Liver (tissue), 9 donors: Measurements from ENCODE around the gene GATD1. TPM values are rescaled to one million over a fixed set of nuclear protein-coding genes. Genes with fewer than 3 reads are reported as not detected.

Experiments used
- DNase-seq: peaks from one replicate; pipeline ENCODE4 v3.0.0-alpha.2; 2017; ENCODE audit warnings: low spot score
- H3K27ac ChIP-seq, 2 donors: one replicate each; pipeline ENCODE4 v1.7.0; 2013; ENCODE audit warnings: inconsistent platforms in 2 of 2, low read length in 2 of 2, control low read depth in 1 of 2, low read depth in 1 of 2, mild to moderate bottlenecking in 1 of 2
- H3K27me3 ChIP-seq, 4 donors: one replicate each; pipeline versions ENCODE4 v1.6.1 to v1.7.0; 2013; ENCODE audit warnings: low read length in 3 of 4, inconsistent platforms in 1 of 4, mild to moderate bottlenecking in 1 of 4, moderate library complexity in 1 of 4; ENCODE audit not compliant: control insufficient read depth in 4 of 4, insufficient read depth in 4 of 4
- H3K36me3 ChIP-seq, 4 donors: one replicate each; pipeline versions ENCODE4 v1.6.1 to v1.7.0; 2013; ENCODE audit warnings: low read length in 3 of 4, mild to moderate bottlenecking in 3 of 4, low read depth in 1 of 4, moderate library complexity in 1 of 4; ENCODE audit not compliant: control insufficient read depth in 4 of 4, insufficient read depth in 3 of 4
- H3K4me1 ChIP-seq, 4 donors: one replicate each; pipeline versions ENCODE4 v1.6.1 to v1.7.0; 2013; ENCODE audit warnings: low read length in 3 of 4, mild to moderate bottlenecking in 3 of 4, moderate library complexity in 1 of 4; ENCODE audit not compliant: control insufficient read depth in 4 of 4, insufficient read depth in 4 of 4
- H3K4me3 ChIP-seq, 3 donors: one replicate each; pipeline versions ENCODE4 v1.6.1 to v1.7.0; 2013; ENCODE audit warnings: low read length in 3 of 3, control low read depth in 1 of 3, low read depth in 1 of 3, mild to moderate bottlenecking in 1 of 3
- H3K9ac ChIP-seq, 2 donors: one replicate each; pipeline ENCODE4 v1.7.0; 2013; ENCODE audit warnings: low read length in 2 of 2, mild to moderate bottlenecking in 2 of 2, moderate library complexity in 2 of 2, control low read depth in 1 of 2, low read depth in 1 of 2
- H3K9me3 ChIP-seq, 4 donors: one replicate each; pipeline versions ENCODE4 v1.6.1 to v1.7.0; 2013; ENCODE audit warnings: low read length in 3 of 4; ENCODE audit not compliant: control insufficient read depth in 4 of 4
- ATF3 ChIP-seq: IDR thresholded peaks from 2 replicates; pipeline ENCODE4 v1.6.1; 2016; ENCODE audit warnings: antibody characterized with exemption
- EGR1 ChIP-seq, 2 donors: IDR thresholded peaks; 2 replicates each; pipeline ENCODE4 v1.6.1; 2016 to 2018; ENCODE audit warnings: antibody characterized with exemption in 2 of 2, low read depth in 2 of 2
- FOXA1 ChIP-seq: IDR thresholded peaks from 2 replicates; pipeline ENCODE4 v1.6.1; 2016; ENCODE audit warnings: antibody characterized with exemption
- FOXA2 ChIP-seq: IDR thresholded peaks from 2 replicates; pipeline ENCODE4 v1.6.1; 2016; ENCODE audit warnings: antibody characterized with exemption
- GABPA ChIP-seq, 2 donors: IDR thresholded peaks in 1 of 2; conservative IDR thresholded peaks in 1 of 2; 2 replicates each; pipeline ENCODE4 v1.6.1; 2016; ENCODE audit warnings: antibody characterized with exemption in 2 of 2, mild to moderate bottlenecking in 1 of 2, moderate library complexity in 1 of 2
- HNF4A ChIP-seq, 2 donors: conservative IDR thresholded peaks; 2 replicates each; pipeline ENCODE4 v1.6.1; 2016; ENCODE audit warnings: antibody characterized with exemption in 2 of 2, mild to moderate bottlenecking in 2 of 2
- HNF4G ChIP-seq: IDR thresholded peaks from 2 replicates; pipeline ENCODE4 v1.6.1; 2016; ENCODE audit warnings: antibody characterized with exemption
- JUND ChIP-seq, 2 donors: IDR thresholded peaks; 2 replicates each; pipeline ENCODE4 v1.6.1; 2016; ENCODE audit warnings: antibody characterized with exemption in 2 of 2
- MAX ChIP-seq: IDR thresholded peaks from 2 replicates; pipeline ENCODE4 v1.6.1; 2016; ENCODE audit warnings: antibody characterized with exemption
- NR2F2 ChIP-seq: IDR thresholded peaks from 2 replicates; pipeline ENCODE4 v1.6.1; 2016; ENCODE audit warnings: antibody characterized with exemption
- RAD21 ChIP-seq, 2 donors: IDR thresholded peaks; 2 replicates each; pipeline ENCODE4 v1.6.1; 2016; ENCODE audit warnings: antibody characterized with exemption in 2 of 2, mild to moderate bottlenecking in 2 of 2
- REST ChIP-seq: IDR thresholded peaks from 2 replicates; pipeline ENCODE4 v1.6.1; 2016; ENCODE audit warnings: antibody characterized with exemption, mild to moderate bottlenecking
- SP1 ChIP-seq: IDR thresholded peaks from 2 replicates; pipeline ENCODE4 v1.6.1; 2018; ENCODE audit warnings: antibody characterized with exemption, mild to moderate bottlenecking
- TAF1 ChIP-seq: conservative IDR thresholded peaks from 2 replicates; pipeline ENCODE4 v1.6.1; 2016; ENCODE audit warnings: antibody characterized with exemption, mild to moderate bottlenecking
- YY1 ChIP-seq: IDR thresholded peaks from 2 replicates; pipeline ENCODE4 v1.6.1; 2016; ENCODE audit warnings: antibody characterized with exemption, mild to moderate bottlenecking
- ZBTB33 ChIP-seq: IDR thresholded peaks from 2 replicates; pipeline ENCODE4 v1.6.1; 2016; ENCODE audit warnings: antibody characterized with exemption
- WGBS: extraction: QIAGEN DNeasy Blood & Tissue Kit; methylation state at CpG from one replicate; pipeline ENCODE4 v1.1.7; 2013; 5-methylcytosine and 5-hydroxymethylcytosine counted together
- polyA plus RNA-seq, 2 donors: library from polyadenylated mRNA; stranded (reverse) in 1 of 2; unstranded in 1 of 2; fragments of 200-250 nt in 1 of 2; fragments of >200 nt in 1 of 2; fragmentation: Nextera tagmentation in 1 of 2; extraction: Ambion mirVana in 1 of 2; gene quantifications; one replicate each; pipeline versions ENCODE4 v1.2.1 to v1.2.3, GENCODE V29; 2013 to 2015
- total RNA-seq, 2 donors: library from RNA; depleted of rRNA; stranded (reverse); fragments of >200 nt; gene quantifications; one replicate each; pipeline ENCODE4 v1.2.3, GENCODE V29; 2014
- TF ChIP-seq, protein P1 (sequence below): fragments of 150-350 bp; IDR thresholded peaks from 2 replicates; pipeline ENCODE4 v1.5.1; 2017; ENCODE audit warnings: improper control_type of control experiment, low read depth, low read length; ENCODE audit not compliant: missing input control
- donor health status: healthy.
- donor health status: healthy.
- donor health status: healthy.
- donor health status: healthy.
- donor health status: healthy.

GATD1 gene
- total and polyA plus RNA-seq, 4 donors: 22.7 to 37.2 (median 24.6) TPM

DNA sequence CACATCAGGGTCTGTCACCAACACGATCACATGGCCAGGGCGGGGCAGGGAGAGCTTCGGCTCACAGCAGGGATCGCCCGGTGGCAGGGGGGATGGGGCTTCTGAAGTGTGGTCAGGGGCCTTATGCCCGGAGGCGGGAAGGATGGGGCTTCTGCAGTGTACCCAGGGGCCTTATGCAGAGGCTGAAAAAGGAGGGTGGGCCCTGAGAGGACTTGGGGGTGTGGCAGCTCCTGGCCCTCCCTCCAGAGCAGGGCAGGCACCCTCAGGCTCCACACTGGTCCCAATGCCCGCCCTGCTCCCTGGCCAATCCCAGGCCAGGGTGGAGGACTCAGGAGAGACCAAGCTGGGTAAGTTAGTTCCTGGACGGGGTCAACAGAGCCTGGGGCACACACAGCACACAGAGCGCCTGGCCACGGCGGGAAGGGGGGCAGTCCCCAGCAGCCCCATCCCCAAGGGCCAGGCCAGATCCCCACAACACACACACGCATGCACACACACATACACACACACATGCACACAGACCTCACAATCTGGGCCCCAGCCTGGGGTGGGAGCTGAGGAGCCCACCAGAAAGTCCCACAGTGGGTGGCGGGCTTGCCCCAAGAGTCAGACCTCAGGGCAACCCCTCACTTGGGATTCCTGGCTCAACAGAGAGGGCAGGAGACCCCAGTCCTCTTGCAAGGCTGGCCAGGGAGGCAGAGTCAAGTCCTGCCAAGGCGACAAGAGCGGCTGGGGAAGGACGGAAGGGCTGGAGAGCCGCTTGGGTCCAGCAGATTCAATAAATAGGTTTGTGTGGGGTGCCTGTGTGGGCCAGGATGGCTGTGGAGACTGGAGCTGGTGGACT, 13.7 kb upstream of the GATD1 start:
- DNase-seq: no peak
- WGBS: 70% methylated on average over 18 of the region's 18 CpGs
- Histone ChIP-seq H3K27ac (no peak overlapping the region), H3K9me3 (no peaks in the 10 kb centered on the region), H3K36me3 (peaks cover 0 to 11% (median 6%) of the 10 kb centered on the region in 4 donors), H3K4me1 (peaks cover 4 to 24% (median 13%) of the 10 kb centered on the region in 4 donors), H3K4me3 (no peak overlapping the region), H3K27me3 (no peaks in the 10 kb centered on the region), H3K9ac (no peak overlapping the region)
- TF ChIP-seq, protein P1, sequence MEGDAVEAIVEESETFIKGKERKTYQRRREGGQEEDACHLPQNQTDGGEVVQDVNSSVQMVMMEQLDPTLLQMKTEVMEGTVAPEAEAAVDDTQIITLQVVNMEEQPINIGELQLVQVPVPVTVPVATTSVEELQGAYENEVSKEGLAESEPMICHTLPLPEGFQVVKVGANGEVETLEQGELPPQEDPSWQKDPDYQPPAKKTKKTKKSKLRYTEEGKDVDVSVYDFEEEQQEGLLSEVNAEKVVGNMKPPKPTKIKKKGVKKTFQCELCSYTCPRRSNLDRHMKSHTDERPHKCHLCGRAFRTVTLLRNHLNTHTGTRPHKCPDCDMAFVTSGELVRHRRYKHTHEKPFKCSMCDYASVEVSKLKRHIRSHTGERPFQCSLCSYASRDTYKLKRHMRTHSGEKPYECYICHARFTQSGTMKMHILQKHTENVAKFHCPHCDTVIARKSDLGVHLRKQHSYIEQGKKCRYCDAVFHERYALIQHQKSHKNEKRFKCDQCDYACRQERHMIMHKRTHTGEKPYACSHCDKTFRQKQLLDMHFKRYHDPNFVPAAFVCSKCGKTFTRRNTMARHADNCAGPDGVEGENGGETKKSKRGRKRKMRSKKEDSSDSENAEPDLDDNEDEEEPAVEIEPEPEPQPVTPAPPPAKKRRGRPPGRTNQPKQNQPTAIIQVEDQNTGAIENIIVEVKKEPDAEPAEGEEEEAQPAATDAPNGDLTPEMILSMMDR: no peak
- TF ChIP-seq FOXA2 (no peak), HNF4G (no peak), EGR1 (IDR thresholded peaks at IDR 0.05; ENCODE audit: low read depth in 2 of 2) (no peak), SP1 (no peak), ATF3 (no peak), YY1 (no peak), RAD21 (IDR thresholded peaks at IDR 0.05) (no peak), REST (no peak), JUND (IDR thresholded peaks at IDR 0.05) (no peak), MAX (no peak)

- Histone ChIP-seq H3K9ac (no peak within 1 kb of the TSS), H3K27me3 (no peaks in the 10 kb centered on the region), H3K4me1 (peaks cover 2 to 16% (median 10%) of the 10 kb centered on the region in 4 donors), H3K27ac (no peak within 1 kb of the TSS), H3K4me3 (no peak within 1 kb of the TSS), H3K9me3 (no peaks in the 10 kb centered on the region), H3K36me3 (peaks cover 0 to 11% (median 6%) of the 10 kb centered on the region in 4 donors)
- no peak for DNase-seq
- WGBS: 8% methylated on average over 44 of the region's 44 CpGs
- TF ChIP-seq FOXA1 (no peak), GABPA (IDR thresholded peaks at IDR 0.05 in 1 of 2, conservative IDR thresholded peaks at IDR 0.05 in 1 of 2) (no peak), YY1 (no peak), NR2F2 (no peak), ZBTB33 (no peak), HNF4A (conservative IDR thresholded peaks at IDR 0.05) (no peak), JUND (IDR thresholded peaks at IDR 0.05) (no peak), TAF1 (no peak)
- TF ChIP-seq, protein P1: no peak
Measured at GRCh38 chr11:789943-790342, 12.7 kb upstream of the GATD1 start, which contains the start of gene CEND1. Gene CEND1 (minus strand): TSS chr11:790090. CDS start chr11:788576, 1,514 bp downstream.
